ENCODE data around the gene ABCC4.
"Not testable (repeated sequence)": the region's sequence is repeated elsewhere in the genome, so short reads cannot be mapped to it uniquely, and the experiment has no call there.

The ABCC4 gene

GRCh38 chr13:95226932-95227695 is 74.1 kb downstream of the ABCC4 start:
- DNase-seq, result no peak

- no peak for DNase-seq
These were observed 74.8 kb downstream of the ABCC4 start for GRCh38 chr13:95226476-95226875.

GRCh38 chr13:95226050-95226449 is 75.2 kb downstream of the ABCC4 start:
- no peak for DNase-seq

GRCh38 chr13:95224064-95224463 is 77.2 kb downstream of the ABCC4 start:
- no peak for DNase-seq

GRCh38 chr13:95222733-95223018 is 78.6 kb downstream of the ABCC4 start:
- DNase-seq, result no peak

- no peak for DNase-seq
These were observed 79.1 kb downstream of the ABCC4 start for GRCh38 chr13:95221971-95222732.

- no peak for DNase-seq
These were observed 80.6 kb downstream of the ABCC4 start for GRCh38 chr13:95220611-95221010.

- DNase-seq, result no peak
These were observed 83.1 kb downstream of the ABCC4 start for GRCh38 chr13:95217920-95218830.

- DNase-seq, result no peak
These were observed 85.1 kb downstream of the ABCC4 start for GRCh38 chr13:95216182-95216581.

GRCh38 chr13:95212983-95213850 is 88.0 kb downstream of the ABCC4 start:
- DNase-seq, result no peak

- DNase-seq, result no peak
These were observed 92.1 kb downstream of the ABCC4 start for GRCh38 chr13:95209109-95209508.

- no peak for DNase-seq
These were observed 93.4 kb downstream of the ABCC4 start for GRCh38 chr13:95207769-95208366.

- DNase-seq, result no peak
These were observed 95.1 kb downstream of the ABCC4 start for GRCh38 chr13:95206116-95206515.

GRCh38 chr13:95204231-95204765 is 97.0 kb downstream of the ABCC4 start:
- no peak for DNase-seq

GRCh38 chr13:95201814-95202651 is 99.2 kb downstream of the ABCC4 start:
- DNase-seq, result no peak

- DNase-seq, result not testable (repeated sequence)
These were observed 100.8 kb downstream of the ABCC4 start for GRCh38 chr13:95200386-95200957.

GRCh38 chr13:95199896-95200295 is 101.4 kb downstream of the ABCC4 start:
- DNase-seq, result no peak

- DNase-seq, result not testable (repeated sequence)
These were observed 102.6 kb downstream of the ABCC4 start for GRCh38 chr13:95198606-95199005.

GRCh38 chr13:95197548-95197947 is 103.7 kb downstream of the ABCC4 start:
- DNase-seq, result no peak

GRCh38 chr13:95195146-95195545 is 106.1 kb downstream of the ABCC4 start:
- no peak for DNase-seq
